A549 (cell line): ENCODE results near the gene C2orf74. TPM values are rescaled to one million over a fixed set of nuclear protein-coding genes. Genes with fewer than 3 reads are reported as not detected.
A peak's percentile ranks its signal among the peaks of the same experiment; 100 is the strongest.

Experiments used
- ATAC-seq, 2 experiments: fragments of 200-7000 bp in 1 of 2; fragments of >200 bp in 1 of 2; cut with Nextera tagmentation in 1 of 2; cut with Tn5 transposase in 1 of 2; 3 replicates each; pipeline versions ENCODE4 v1.8.0 to v1.9.1; 2018 to 2020; ENCODE audit warnings: mild to moderate bottlenecking in 1 of 2, moderate library complexity in 1 of 2
- CTCF ChIA-PET: fragments of 300-600 bp; sonication (Branson Sonifier 250); formaldehyde crosslinking; extraction: SDS; loops from one replicate; lab custom pipeline; 2021; ENCODE audit warnings: antibody characterized with exemption, inconsistent platforms; lab: Yijun Ruan, JAX
- POLR2A ChIA-PET: fragments of 350-600 bp; formaldehyde crosslinking; extraction: SDS; loops from one replicate; lab custom pipeline; 2021; ENCODE audit warnings: antibody characterized with exemption, inconsistent platforms; lab: Yijun Ruan, JAX
- DNase-seq, 2 experiments: peaks; one replicate each; pipeline versions ENCODE4 v3.0.0 to v3.0.0-alpha.2; 2011 to 2016; ENCODE audit warnings: low read depth in 1 of 2, low spot score in 1 of 2
- FAIRE-seq: peaks from 2 replicates; lab custom pipeline; 2011; peaks lifted over from hg19 to GRCh38; lab: Jason Lieb, UNC
- H3K27ac ChIP-seq, 2 experiments: fragments of >200 bp; sonication (Bioruptor Twin); formaldehyde crosslinking; 3 replicates each; pipeline ENCODE4 v1.5.1; 2016 to 2017
- H3K4me1 ChIP-seq: fragments of >200 bp; sonication (Bioruptor Twin); formaldehyde crosslinking; 3 replicates; pipeline ENCODE4 v1.6.1; 2016
- H3K4me2 ChIP-seq: fragments of >200 bp; sonication (Bioruptor Twin); formaldehyde crosslinking; 3 replicates; pipeline ENCODE4 v1.6.1; 2016
- H3K4me3 ChIP-seq: fragments of >200 bp; sonication (Bioruptor Twin); formaldehyde crosslinking; 3 replicates; pipeline ENCODE4 v1.5.1; 2016
- H3K9me3 ChIP-seq: fragments of >200 bp; sonication (Bioruptor Twin); formaldehyde crosslinking; 3 replicates; pipeline ENCODE4 v1.6.1; 2016
- CBX8 ChIP-seq: fragments of 200-600 bp; sonication (generic); IDR thresholded peaks from 2 replicates; pipeline ENCODE4 v1.6.1; 2016
- CHD2 ChIP-seq: fragments of 150-350 bp; IDR thresholded peaks from 2 replicates; pipeline ENCODE4 v1.6.1; 2014; ENCODE audit warnings: low read length; ENCODE audit not compliant: partially characterized antibody
- EHF ChIP-seq: fragments of 250-450 bp; sonication (Bioruptor Pico); IDR thresholded peaks from 2 replicates; pipeline ENCODE4 v1.5.0; 2020; ENCODE audit warnings: mild to moderate bottlenecking
- FOSL2 ChIP-seq, 2 experiments: fragments of 450-650 bp in 1 of 2; fragments of >200 bp in 1 of 2; sonication (Bioruptor Twin) in 1 of 2; formaldehyde crosslinking; IDR thresholded peaks; 2 replicates each; pipeline versions ENCODE4 v1.5.0 to v1.6.1; 2016 to 2020; ENCODE audit warnings: mild to moderate bottlenecking in 1 of 2, moderate library complexity in 1 of 2
- FOXS1 ChIP-seq: fragments of 250-450 bp; sonication (Bioruptor Pico); IDR thresholded peaks from 2 replicates; pipeline ENCODE4 v1.5.0; 2020; ENCODE audit warnings: mild to moderate bottlenecking, moderate library complexity
- GATA3 ChIP-seq: IDR thresholded peaks from 2 replicates; pipeline ENCODE4 v1.6.1; 2012; ENCODE audit warnings: borderline replicate concordance
- HEYL ChIP-seq: fragments of 250-450 bp; sonication (Bioruptor Pico); IDR thresholded peaks from 2 replicates; pipeline ENCODE4 v1.8.0; 2021; ENCODE audit warnings: mild to moderate bottlenecking, moderate library complexity
- HOXA7 ChIP-seq: fragments of 250-450 bp; sonication (Bioruptor Pico); IDR thresholded peaks from 2 replicates; pipeline ENCODE4 v1.5.0; 2020; ENCODE audit warnings: mild to moderate bottlenecking, moderate library complexity
- HOXB5 ChIP-seq: fragments of 250-450 bp; sonication (Bioruptor Pico); IDR thresholded peaks from 2 replicates; pipeline ENCODE4 v1.5.0; 2020; ENCODE audit warnings: mild to moderate bottlenecking, moderate library complexity
- JUN ChIP-seq, 2 experiments: fragments of >200 bp; sonication (Bioruptor Twin); formaldehyde crosslinking; IDR thresholded peaks; 2 replicates in 1 of 2; 3 replicates in 1 of 2; pipeline ENCODE4 v1.6.1; 2016 to 2017
- JUNB ChIP-seq: fragments of >200 bp; sonication (Bioruptor Twin); formaldehyde crosslinking; IDR thresholded peaks from 2 replicates; pipeline ENCODE4 v1.6.1; 2016
- MAZ ChIP-seq: fragments of 150-350 bp; IDR thresholded peaks from 2 replicates; pipeline ENCODE4 v1.6.1; 2014; ENCODE audit warnings: antibody characterized with exemption, low read depth, low read length, borderline replicate concordance
- MYC ChIP-seq: IDR thresholded peaks from 2 replicates; pipeline ENCODE4 v1.6.1; 2012; ENCODE audit warnings: mild to moderate bottlenecking, inconsistent platforms, low read length, improper control_type of control experiment, borderline replicate concordance
- NPAS2 ChIP-seq: fragments of 250-450 bp; sonication (Bioruptor Pico); IDR thresholded peaks from 2 replicates; pipeline ENCODE4 v1.8.0; 2022; ENCODE audit warnings: mild to moderate bottlenecking, moderate library complexity, borderline replicate concordance
- NR3C1 ChIP-seq: fragments of >200 bp; sonication (Bioruptor Twin); formaldehyde crosslinking; IDR thresholded peaks from 3 replicates; pipeline ENCODE4 v1.6.1; 2017
- POLR2AphosphoS2 ChIP-seq: conservative IDR thresholded peaks from 2 replicates; pipeline ENCODE4 v1.6.1; 2012; ENCODE audit warnings: low read length, improper control_type of control experiment, inconsistent platforms
- RAD21 ChIP-seq, 2 experiments: fragments of >200 bp in 1 of 2; sonication (Bioruptor Twin) in 1 of 2; formaldehyde crosslinking in 1 of 2; IDR thresholded peaks in 1 of 2; conservative IDR thresholded peaks in 1 of 2; 2 replicates in 1 of 2; 3 replicates in 1 of 2; pipeline ENCODE4 v1.6.1; 2012 to 2018; ENCODE audit warnings: inconsistent platforms in 1 of 2
- RCOR1 ChIP-seq: fragments of 150-350 bp; IDR thresholded peaks from 2 replicates; pipeline ENCODE4 v1.6.1; 2014; ENCODE audit warnings: antibody characterized with exemption, low read length, low read depth
- RNF2 ChIP-seq: fragments of 200-600 bp; sonication (generic); IDR thresholded peaks from 2 replicates; pipeline ENCODE4 v1.6.1; 2016; ENCODE audit warnings: low read depth, mild to moderate bottlenecking, antibody characterized with exemption, moderate library complexity, borderline replicate concordance
- SREBF2 ChIP-seq: fragments of 450-650 bp; IDR thresholded peaks from 2 replicates; pipeline ENCODE4 v1.6.1; 2014; ENCODE audit warnings: mild to moderate bottlenecking, moderate library complexity
- TFCP2L1 ChIP-seq: fragments of 250-450 bp; sonication (Bioruptor Pico); IDR thresholded peaks from 2 replicates; pipeline ENCODE4 v1.5.0; 2021; ENCODE audit warnings: mild to moderate bottlenecking
- TP53 ChIP-seq: fragments of 250-450 bp; sonication (Bioruptor Pico); IDR thresholded peaks from 2 replicates; pipeline ENCODE4 v1.5.0; 2021; ENCODE audit warnings: mild to moderate bottlenecking, moderate library complexity
- ZFP36 ChIP-seq: fragments of 450-650 bp; IDR thresholded peaks from 2 replicates; pipeline ENCODE4 v1.6.1; 2014; ENCODE audit warnings: borderline replicate concordance; ENCODE audit not compliant: partially characterized antibody
- ZNF302 ChIP-seq: fragments of 250-450 bp; sonication (Bioruptor Pico); IDR thresholded peaks from 2 replicates; pipeline ENCODE4 v1.9.0; 2021; ENCODE audit warnings: inconsistent platforms, mild to moderate bottlenecking, moderate library complexity
- WGBS: methylation state at CpG from one replicate; pipeline ENCODE4 v1.1.6; 2017; ENCODE audit errors: missing lambda C conversion rate; 5-methylcytosine and 5-hydroxymethylcytosine counted together
- polyA plus RNA-seq, 4 experiments: library from polyadenylated mRNA; depleted of rRNA in 3 of 4; stranded (reverse); fragments of >200 nt; fragmentation: RNase III in 1 of 4; extraction: RNeasy Plus Mini Kit Qiagen cat#74134 plus additional on column Dnase treatment in 1 of 4; gene quantifications; 2 replicates in 3 of 4; 3 replicates in 1 of 4; pipeline ENCODE4 v1.2.3, GENCODE V29; 2011 to 2017
- TF ChIP-seq, protein P1 (sequence below): fragments of 450-650 bp; IDR thresholded peaks from 2 replicates; pipeline ENCODE4 v1.6.1; 2014; ENCODE audit warnings: antibody characterized with exemption
- TF ChIP-seq, protein P2 (sequence below): IDR thresholded peaks from 2 replicates; pipeline ENCODE4 v1.6.1; 2012
- TF ChIP-seq, protein P3 (sequence below): fragments of 250-450 bp; sonication (Bioruptor Pico); IDR thresholded peaks from 2 replicates; pipeline ENCODE4 v1.5.0; 2020; ENCODE audit warnings: low read depth, mild to moderate bottlenecking, moderate library complexity
- TF ChIP-seq, protein P4 (sequence below): fragments of 150-350 bp; IDR thresholded peaks from 2 replicates; pipeline ENCODE4 v1.6.1; 2014; ENCODE audit warnings: low read depth, mild to moderate bottlenecking, low read length
- TF ChIP-seq, protein P5 (sequence below): fragments of >200 bp; sonication (Bioruptor Twin); formaldehyde crosslinking; IDR thresholded peaks from 3 replicates; pipeline ENCODE4 v1.6.1; 2016

Gene C2orf74
- polyA plus RNA-seq, 2 of the 4 experiments (the other 2 are of a cell fraction) = 41.8 to 47.8 TPM

GRCh38 chr2:61210332-61210981 lies 48.5 kb downstream of the C2orf74 start (continued):
- TF ChIP-seq, protein P1, sequence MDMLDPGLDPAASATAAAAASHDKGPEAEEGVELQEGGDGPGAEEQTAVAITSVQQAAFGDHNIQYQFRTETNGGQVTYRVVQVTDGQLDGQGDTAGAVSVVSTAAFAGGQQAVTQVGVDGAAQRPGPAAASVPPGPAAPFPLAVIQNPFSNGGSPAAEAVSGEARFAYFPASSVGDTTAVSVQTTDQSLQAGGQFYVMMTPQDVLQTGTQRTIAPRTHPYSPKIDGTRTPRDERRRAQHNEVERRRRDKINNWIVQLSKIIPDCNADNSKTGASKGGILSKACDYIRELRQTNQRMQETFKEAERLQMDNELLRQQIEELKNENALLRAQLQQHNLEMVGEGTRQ = no peak
- TF ChIP-seq, protein P2, sequence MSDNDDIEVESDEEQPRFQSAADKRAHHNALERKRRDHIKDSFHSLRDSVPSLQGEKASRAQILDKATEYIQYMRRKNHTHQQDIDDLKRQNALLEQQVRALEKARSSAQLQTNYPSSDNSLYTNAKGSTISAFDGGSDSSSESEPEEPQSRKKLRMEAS = no peak
- TF ChIP-seq, protein P3, sequence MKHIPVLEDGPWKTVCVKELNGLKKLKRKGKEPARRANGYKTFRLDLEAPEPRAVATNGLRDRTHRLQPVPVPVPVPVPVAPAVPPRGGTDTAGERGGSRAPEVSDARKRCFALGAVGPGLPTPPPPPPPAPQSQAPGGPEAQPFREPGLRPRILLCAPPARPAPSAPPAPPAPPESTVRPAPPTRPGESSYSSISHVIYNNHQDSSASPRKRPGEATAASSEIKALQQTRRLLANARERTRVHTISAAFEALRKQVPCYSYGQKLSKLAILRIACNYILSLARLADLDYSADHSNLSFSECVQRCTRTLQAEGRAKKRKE = no peak
- TF ChIP-seq HOXB5 (CRISPR knock-in tag) (no peak), MAZ (no peak), JUNB (peak; percentile 77), GATA3 (no peak), POLR2AphosphoS2 (no peak), TFCP2L1 (CRISPR knock-in tag) (no peak), JUN (IDR thresholded peaks at IDR 0.05) (peak in 1 of 2 experiments; percentile 23; a peak in 1 of 5 replicates), EHF (CRISPR knock-in tag) (no peak), ZNF302 (CRISPR knock-in tag) (no peak), RNF2 (no peak), HOXA7 (CRISPR knock-in tag) (no peak), TP53 (no peak), RAD21 (conservative IDR thresholded peaks at IDR 0.05 in 1 of 2, IDR thresholded peaks at IDR 0.05 in 1 of 2) (no peak; a peak in 1 of 5 replicates), ZFP36 (no peak), FOSL2 (IDR thresholded peaks at IDR 0.05) (peak; percentile 42; the same call in 1 of the 2 replicates), FOSL2 (CRISPR knock-in tag; IDR thresholded peaks at IDR 0.05) (peak; percentile 86), NPAS2 (CRISPR knock-in tag) (no peak), CBX8 (no peak), NR3C1 (no peak)
- TF ChIP-seq, protein P4, sequence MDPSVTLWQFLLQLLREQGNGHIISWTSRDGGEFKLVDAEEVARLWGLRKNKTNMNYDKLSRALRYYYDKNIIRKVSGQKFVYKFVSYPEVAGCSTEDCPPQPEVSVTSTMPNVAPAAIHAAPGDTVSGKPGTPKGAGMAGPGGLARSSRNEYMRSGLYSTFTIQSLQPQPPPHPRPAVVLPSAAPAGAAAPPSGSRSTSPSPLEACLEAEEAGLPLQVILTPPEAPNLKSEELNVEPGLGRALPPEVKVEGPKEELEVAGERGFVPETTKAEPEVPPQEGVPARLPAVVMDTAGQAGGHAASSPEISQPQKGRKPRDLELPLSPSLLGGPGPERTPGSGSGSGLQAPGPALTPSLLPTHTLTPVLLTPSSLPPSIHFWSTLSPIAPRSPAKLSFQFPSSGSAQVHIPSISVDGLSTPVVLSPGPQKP = no peak
- TF ChIP-seq, protein P5, sequence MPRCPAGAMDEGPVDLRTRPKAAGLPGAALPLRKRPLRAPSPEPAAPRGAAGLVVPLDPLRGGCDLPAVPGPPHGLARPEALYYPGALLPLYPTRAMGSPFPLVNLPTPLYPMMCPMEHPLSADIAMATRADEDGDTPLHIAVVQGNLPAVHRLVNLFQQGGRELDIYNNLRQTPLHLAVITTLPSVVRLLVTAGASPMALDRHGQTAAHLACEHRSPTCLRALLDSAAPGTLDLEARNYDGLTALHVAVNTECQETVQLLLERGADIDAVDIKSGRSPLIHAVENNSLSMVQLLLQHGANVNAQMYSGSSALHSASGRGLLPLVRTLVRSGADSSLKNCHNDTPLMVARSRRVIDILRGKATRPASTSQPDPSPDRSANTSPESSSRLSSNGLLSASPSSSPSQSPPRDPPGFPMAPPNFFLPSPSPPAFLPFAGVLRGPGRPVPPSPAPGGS = no peak
- TF ChIP-seq, all 56 proteins: peak for 5

DNA sequence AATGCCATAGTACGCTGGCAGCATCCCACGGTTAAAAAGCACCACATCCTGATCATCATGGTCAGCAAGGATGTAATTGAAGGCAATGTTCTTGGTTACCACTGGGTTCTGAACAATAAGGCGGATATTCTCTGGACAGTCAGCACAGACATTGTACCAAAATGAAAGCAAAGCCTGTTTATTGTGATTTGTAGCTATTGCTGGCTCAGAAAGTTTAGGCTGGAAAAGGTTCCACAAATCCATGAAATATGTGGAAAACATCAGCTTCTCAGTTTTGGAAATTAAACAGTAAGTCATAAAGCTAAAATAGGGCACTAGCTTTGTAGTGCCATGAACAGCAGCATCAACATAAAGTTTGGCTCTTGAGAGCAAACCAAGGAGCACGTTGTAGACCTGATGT lies 52.2 kb downstream of the C2orf74 start:
- Histone ChIP-seq H3K4me1 (peaks cover 24% of the 10 kb centered on the region), H3K4me3 (no peak overlapping the region), H3K27ac (no peak overlapping the region), H3K4me2 (no peak overlapping the region), H3K9me3 (no peaks in the 10 kb centered on the region)
- FAIRE-seq (no peak), DNase-seq (no peak), ATAC-seq (no peak)
- POLR2A ChIA-PET = interaction anchor here (1.3 kb wide), 1 partner anchor 37 kb away, joined by 3 read pairs; no protein-coding TSS in a partner anchor
- CTCF ChIA-PET = interaction anchor here (1.3 kb wide), 1 partner anchor 41 kb away, joined by 3 read pairs; no protein-coding TSS in a partner anchor
- 89% methylated on average over 4 of the region's 4 CpGs for WGBS
- TF ChIP-seq CHD2 (no peak), SREBF2 (no peak), RCOR1 (no peak), MYC (no peak), FOXS1 (CRISPR knock-in tag) (no peak), JUN (IDR thresholded peaks at IDR 0.05) (no peak), TP53 (no peak), HEYL (no peak), EHF (CRISPR knock-in tag) (no peak)
- TF ChIP-seq, protein P3 = no peak
